Mammary epithelial cell (primary cell): ENCODE results near the gene SFXN3.

Experiments used
- CTCF ChIP-seq, 2 donors: IDR thresholded peaks in 1 of 2; conservative IDR thresholded peaks in 1 of 2; 2 replicates each; pipeline ENCODE4 v1.5.1; 2011 to 2012; ENCODE audit warnings: inconsistent platforms in 2 of 2, low read length in 2 of 2, mild to moderate bottlenecking in 2 of 2, control low read depth in 1 of 2, low read depth in 1 of 2; ENCODE audit not compliant: insufficient read depth in 1 of 2; ENCODE audit errors: extremely low read depth in 1 of 2
- EZH2 ChIP-seq: IDR thresholded peaks from 2 replicates; pipeline ENCODE4 v1.6.1; 2012; ENCODE audit warnings: low read length, inconsistent platforms, borderline replicate concordance

GRCh38 chr10:101054876-101055275, 23.8 kb downstream of the SFXN3 start:
- TF ChIP-seq CTCF (conservative IDR thresholded peaks at IDR 0.05 in 1 of 2, IDR thresholded peaks at IDR 0.05 in 1 of 2; ENCODE audit: extremely low read depth in 1 of 2, insufficient read depth in 1 of 2, low read depth in 1 of 2, low read length in 2 of 2) (no peak), EZH2 (no peak)
